Sigmoid colon (tissue), 4 donors: ENCODE data around the gene NCOA4.

Experiments
- CTCF ChIP-seq, 4 experiments: fragments of 450-650 bp in 3 of 4; fragments of 200-600 bp in 1 of 4; IDR thresholded peaks; one replicate each; pipeline ENCODE4 v1.5.1; 2016 to 2019; ENCODE audit warnings: antibody characterized with exemption in 4 of 4, mild to moderate bottlenecking in 3 of 4, moderate library complexity in 2 of 4
- EP300 ChIP-seq, 4 donors: sonication (generic); formaldehyde crosslinking; IDR thresholded peaks; one replicate each; pipeline ENCODE4 v1.6.1; 2017; ENCODE audit warnings: antibody characterized with exemption in 4 of 4
- POLR2AphosphoS5 ChIP-seq, 4 donors: sonication (generic); formaldehyde crosslinking; IDR thresholded peaks; one replicate each; pipeline ENCODE4 v1.6.1; 2017; ENCODE audit warnings: antibody characterized with exemption in 4 of 4

DNA sequence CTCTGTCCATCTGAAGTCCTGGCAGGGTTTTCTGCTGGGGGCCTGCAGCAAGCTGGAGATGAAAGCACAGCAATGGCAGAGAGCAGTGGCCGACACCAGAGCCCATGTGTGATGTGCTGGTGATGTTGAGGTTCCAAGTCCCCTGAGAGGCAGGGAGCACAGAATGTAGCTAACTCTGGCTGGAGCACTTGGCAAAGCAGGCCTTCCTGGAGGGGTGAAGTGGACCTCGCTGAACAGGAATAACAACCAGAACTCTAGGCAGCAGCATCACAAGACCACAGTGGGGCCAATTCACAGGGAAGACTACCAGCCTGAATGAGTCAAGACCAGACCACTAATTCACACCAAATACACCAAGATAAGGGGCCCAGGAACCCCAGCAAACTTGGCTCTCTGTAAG is 38.5 kb upstream of the NCOA4 start:
- no peak for TF ChIP-seq EP300 (IDR thresholded peaks at IDR 0.05)
- no peak for TF ChIP-seq CTCF (IDR thresholded peaks at IDR 0.05)
- no peak for TF ChIP-seq POLR2AphosphoS5 (IDR thresholded peaks at IDR 0.05)
